ENCODE measurements around the gene CACNG4. TPM values are rescaled to one million over a fixed set of nuclear protein-coding genes. Genes with fewer than 3 reads are reported as not detected.

Gene CACNG4
- total RNA-seq, 1 experiment from 2014 or later, result 46.3 TPM

- Histone ChIP-seq H3K27ac (no peak overlapping the region), H3F3A (ENCODE audit: insufficient read depth, low read depth) (no peaks in the 10 kb centered on the region), H2AFZ (no peak overlapping the region), H3K9me3 (ENCODE audit: insufficient read depth, low read depth) (no peaks in the 10 kb centered on the region), H3K27me3 (ENCODE audit: insufficient read depth, low read depth) (no peaks in the 10 kb centered on the region), H3K4me3 (no peak overlapping the region), H3K9me2 (ENCODE audit: insufficient read depth) (no peaks in the 10 kb centered on the region), H3K4me1 (replicated peaks; ENCODE audit: insufficient read depth) (0 out of 2 replicates have a peak, but pooled peaks cover 5% of the 10 kb centered on the region), H3K79me2 (ENCODE audit: low read depth) (no peaks in the 10 kb centered on the region), H3K36me3 (ENCODE audit: low read depth) (no peaks in the 10 kb centered on the region), H3K4me2 (no peak overlapping the region), H4K20me1 (ENCODE audit: insufficient read depth) (no peaks in the 10 kb centered on the region)
- ChIA-PET POLR2A (ENCODE audit: unreplicated experiment) (no interaction called here), CTCF (no interaction called here)
- intact Hi-C loops (cut with micrococcal nuclease; ENCODE audit: unreplicated experiment), result no loop called here
- DNase-seq, result no peak
- TF ChIP-seq CTCF (conservative IDR thresholded peaks at IDR 0.05) (no peak), EZH2 (IDR thresholded peaks at IDR 0.05; ENCODE audit: low read depth) (no peak)
- BruUV-seq (replicated peaks), result no TSS peak
These were observed 47.6 kb upstream of the CACNG4 start for GRCh38 chr17:66916946-66917345.

- POLR2A ChIA-PET (ENCODE audit: unreplicated experiment), result no interaction called here
- Histone ChIP-seq H3K36me3 (ENCODE audit: low read depth) (no peaks in the 10 kb centered on the region), H2AFZ (no peak overlapping the region), H3K27ac (no peak overlapping the region), H3K4me2 (no peak overlapping the region), H3K79me2 (ENCODE audit: low read depth) (no peaks in the 10 kb centered on the region), H4K20me1 (ENCODE audit: insufficient read depth) (no peaks in the 10 kb centered on the region), H3K4me3 (no peak overlapping the region), H3K4me1 (replicated peaks; ENCODE audit: insufficient read depth) (0 out of 2 replicates have a peak, but pooled peaks cover 5% of the 10 kb centered on the region), H3K27me3 (ENCODE audit: insufficient read depth, low read depth) (no peaks in the 10 kb centered on the region), H3K9me2 (ENCODE audit: insufficient read depth) (no peaks in the 10 kb centered on the region), H3F3A (ENCODE audit: insufficient read depth, low read depth) (no peaks in the 10 kb centered on the region), H3K9me3 (ENCODE audit: insufficient read depth, low read depth) (no peaks in the 10 kb centered on the region)
- BruUV-seq (replicated peaks), result no TSS peak
- no peak for DNase-seq
- CTCF ChIA-PET, result no interaction called here
- TF ChIP-seq CTCF (conservative IDR thresholded peaks at IDR 0.05) (no peak), EZH2 (IDR thresholded peaks at IDR 0.05; ENCODE audit: low read depth) (no peak)
- intact Hi-C loops (cut with micrococcal nuclease; ENCODE audit: unreplicated experiment), result no loop called here
These were observed 45.6 kb upstream of the CACNG4 start for GRCh38 chr17:66918896-66919295.

GRCh38 chr17:66920435-66920834 lies 44.1 kb upstream of the CACNG4 start:
- Histone ChIP-seq H4K20me1 (ENCODE audit: insufficient read depth) (no peaks in the 10 kb centered on the region), H3K4me2 (no peak overlapping the region), H2AFZ (no peak overlapping the region), H3F3A (ENCODE audit: insufficient read depth, low read depth) (no peaks in the 10 kb centered on the region), H3K9me3 (ENCODE audit: insufficient read depth, low read depth) (no peaks in the 10 kb centered on the region), H3K9me2 (ENCODE audit: insufficient read depth) (no peaks in the 10 kb centered on the region), H3K4me3 (no peak overlapping the region), H3K36me3 (ENCODE audit: low read depth) (no peaks in the 10 kb centered on the region), H3K27me3 (ENCODE audit: insufficient read depth, low read depth) (no peaks in the 10 kb centered on the region), H3K4me1 (replicated peaks; ENCODE audit: insufficient read depth) (0 out of 2 replicates have a peak, but pooled peaks cover under 1% of the 10 kb centered on the region), H3K79me2 (ENCODE audit: low read depth) (no peaks in the 10 kb centered on the region), H3K27ac (no peak overlapping the region)
- ChIA-PET CTCF (interaction anchor here (0.5 kb wide), 1 partner anchor 555 kb away, joined by 4 read pairs; no protein-coding TSS in a partner anchor), POLR2A (ENCODE audit: unreplicated experiment) (no interaction called here)
- intact Hi-C loops (cut with micrococcal nuclease; ENCODE audit: unreplicated experiment), result no loop called here
- DNase-seq, result no peak
- no TSS peak for BruUV-seq (replicated peaks)
- no peak for TF ChIP-seq CTCF (conservative IDR thresholded peaks at IDR 0.05)
- no peak for TF ChIP-seq EZH2 (IDR thresholded peaks at IDR 0.05; ENCODE audit: low read depth)

Measured in PC-9 (cell line).